GM21723 (cell line): ENCODE data around the gene PRKCE.
A peak's percentile ranks its signal among the peaks of the same experiment; 100 is the strongest.

ENCODE experiments used
- ATAC-seq: cut with Tn5 transposase; IDR thresholded peaks from one replicate; pipeline ENCODE4 v1.9.1; 2021; ENCODE audit warnings: mild to moderate bottlenecking, moderate library complexity; ENCODE audit not compliant: unreplicated experiment

The PRKCE gene

DNA sequence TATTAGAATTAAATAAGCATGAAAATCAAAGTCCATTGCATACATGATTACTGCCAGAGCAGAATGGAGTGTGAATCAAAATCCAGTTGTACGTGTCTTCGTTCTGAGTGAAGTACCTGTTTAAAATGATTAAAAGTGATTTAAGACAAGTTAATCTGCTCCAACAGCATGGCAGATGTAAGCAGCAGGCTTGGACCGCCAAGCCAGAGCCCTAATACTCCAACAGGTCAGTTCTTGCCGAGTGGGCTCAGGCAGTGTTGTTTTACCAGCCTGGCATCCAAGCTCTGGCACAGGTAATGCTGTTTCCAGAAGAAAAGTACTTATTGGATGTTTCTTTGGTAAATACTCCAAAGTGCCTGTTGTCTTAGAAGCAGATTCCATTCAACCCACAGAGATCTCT, 474.3 kb downstream of the PRKCE start:
- no peak for ATAC-seq

DNA sequence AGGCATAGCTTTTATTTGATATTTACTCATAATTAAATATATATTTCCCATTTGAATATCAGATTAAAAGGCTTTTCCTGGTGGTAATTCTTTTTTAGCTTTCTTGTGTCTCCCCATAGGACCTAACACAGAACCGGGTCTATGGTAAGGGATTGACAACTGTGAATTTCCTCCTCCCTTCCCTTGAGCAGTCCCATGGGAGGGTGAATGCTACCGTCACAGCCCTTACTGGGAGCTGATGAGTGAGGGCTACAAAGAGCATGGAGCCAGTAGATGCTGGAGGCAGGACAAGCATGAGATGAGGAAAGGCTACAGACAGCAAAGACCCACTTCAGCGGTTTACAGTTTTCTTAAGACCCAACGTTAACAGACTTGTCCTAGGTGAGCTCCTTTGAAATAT, 475.1 kb downstream of the PRKCE start:
- no peak for ATAC-seq

DNA sequence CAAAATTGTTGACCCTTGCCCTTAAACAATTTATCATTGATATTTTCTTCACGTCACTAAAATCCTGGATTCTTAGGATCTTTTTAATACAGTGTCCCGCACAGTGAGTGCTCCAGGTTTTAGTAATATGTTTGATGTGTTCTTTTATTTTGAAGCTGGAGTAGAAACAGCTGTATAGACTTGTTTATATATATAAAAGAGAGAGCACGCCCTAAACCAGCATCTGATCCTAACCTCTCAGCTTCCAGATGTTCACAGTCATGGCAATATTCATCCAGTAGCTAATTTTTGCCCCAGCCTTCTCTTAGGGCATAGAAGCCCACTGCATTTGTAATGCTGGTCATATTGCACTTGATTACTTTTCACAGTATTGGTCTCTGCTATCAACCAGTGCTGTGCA, 475.7 kb downstream of the PRKCE start:
- ATAC-seq, result no peak

DNA sequence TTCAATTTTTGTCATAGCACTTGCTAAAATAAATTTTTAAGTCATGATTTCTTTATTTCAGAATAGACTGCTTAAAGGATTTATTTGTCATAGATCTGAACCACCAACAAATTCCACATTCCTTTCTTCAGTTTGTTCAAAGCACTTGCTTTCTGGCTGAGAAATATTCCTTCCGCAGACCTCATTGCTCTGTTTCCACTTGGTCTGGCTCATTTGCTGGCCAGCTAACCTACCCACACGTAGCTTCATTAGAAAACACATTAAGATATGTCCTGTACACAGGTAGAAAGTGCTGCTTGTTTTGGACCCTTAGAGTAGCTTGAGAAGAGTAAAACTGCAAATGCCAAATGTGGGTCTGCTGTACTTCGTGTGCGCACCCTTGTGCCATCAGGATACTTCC, 479.0 kb downstream of the PRKCE start:
- no peak for ATAC-seq

DNA sequence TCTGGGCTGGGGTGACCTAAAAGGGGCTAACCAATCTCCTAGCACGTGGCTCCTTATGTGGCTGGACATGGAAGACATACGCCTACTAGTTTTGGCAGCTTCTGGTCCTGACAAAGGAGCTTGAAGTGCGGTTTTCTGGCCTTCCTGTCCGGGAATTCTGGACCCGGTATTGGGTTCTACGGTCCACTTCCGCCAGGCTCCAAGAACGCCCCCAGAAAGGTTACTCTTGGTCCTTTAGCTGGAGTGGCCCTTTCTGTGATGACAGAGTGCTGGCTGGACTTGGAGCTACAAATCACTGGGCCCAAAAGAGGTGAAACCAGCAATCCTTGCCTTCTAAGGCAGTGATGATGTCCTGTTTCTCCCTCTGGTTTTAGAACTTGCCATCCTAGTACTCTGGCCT, 481.5 kb downstream of the PRKCE start:
- ATAC-seq, result no peak

DNA sequence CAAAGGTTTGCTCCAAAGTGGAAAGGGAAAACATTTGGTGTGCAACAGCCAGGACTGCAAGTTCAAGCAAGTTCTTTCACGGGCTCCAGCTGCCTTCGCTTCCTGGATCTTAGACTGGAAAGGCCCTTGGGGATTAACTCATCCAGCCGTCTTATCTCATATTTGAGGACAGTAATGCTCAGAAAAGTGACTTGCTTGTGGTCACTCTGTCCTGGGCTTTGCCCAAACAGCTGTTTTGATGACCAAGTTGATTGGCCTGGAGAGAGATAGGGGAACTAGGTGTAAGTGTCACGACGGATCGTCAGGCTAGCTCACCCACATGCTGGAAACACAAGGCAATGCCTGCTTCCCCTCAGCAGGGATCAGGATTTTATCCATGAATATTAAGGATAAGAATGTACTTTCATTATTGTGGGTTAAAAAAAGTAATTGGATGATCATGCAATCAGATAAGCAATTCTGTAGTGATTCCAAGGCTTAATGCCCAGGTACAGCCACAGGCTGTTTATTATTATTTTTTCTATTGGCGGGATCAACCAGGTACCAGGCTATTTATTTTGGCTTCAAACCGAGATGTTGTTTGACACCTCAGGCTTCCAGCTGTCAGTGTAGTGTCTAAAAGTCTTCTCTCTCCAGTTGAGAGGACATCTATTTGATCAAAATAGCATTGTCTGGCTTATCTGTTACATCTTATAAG, 483.2 kb downstream of the PRKCE start:
- no peak for ATAC-seq

DNA sequence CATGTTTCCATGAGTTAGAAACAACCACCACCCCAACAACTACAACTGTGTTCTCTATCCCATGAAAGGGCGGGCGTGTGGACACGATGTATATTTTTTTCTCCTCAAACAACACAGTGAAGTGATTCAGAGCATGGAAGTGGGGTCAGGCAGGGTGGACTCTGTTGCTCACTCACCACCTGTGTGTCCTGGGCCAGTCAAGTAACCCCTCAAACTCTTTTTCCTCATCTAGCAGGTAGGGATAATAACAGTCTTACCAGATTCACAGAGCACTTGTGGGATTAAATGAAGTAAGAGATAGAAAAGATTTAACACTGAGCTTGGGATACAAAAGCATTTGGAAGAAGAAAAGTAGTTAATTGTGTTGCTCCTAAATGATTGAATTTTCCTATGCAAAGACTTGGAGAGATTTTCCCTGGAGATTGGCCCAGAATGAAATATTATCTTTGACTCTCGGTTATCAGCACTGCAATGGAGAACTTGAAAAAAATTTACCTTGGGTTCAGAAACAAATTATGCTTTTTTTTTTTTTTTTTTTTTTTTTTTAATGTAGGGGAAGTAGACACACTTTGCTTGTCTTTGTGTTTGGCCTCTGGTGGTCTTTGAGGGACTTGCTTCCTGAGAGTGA, 483.9 kb downstream of the PRKCE start:
- no peak for ATAC-seq

DNA sequence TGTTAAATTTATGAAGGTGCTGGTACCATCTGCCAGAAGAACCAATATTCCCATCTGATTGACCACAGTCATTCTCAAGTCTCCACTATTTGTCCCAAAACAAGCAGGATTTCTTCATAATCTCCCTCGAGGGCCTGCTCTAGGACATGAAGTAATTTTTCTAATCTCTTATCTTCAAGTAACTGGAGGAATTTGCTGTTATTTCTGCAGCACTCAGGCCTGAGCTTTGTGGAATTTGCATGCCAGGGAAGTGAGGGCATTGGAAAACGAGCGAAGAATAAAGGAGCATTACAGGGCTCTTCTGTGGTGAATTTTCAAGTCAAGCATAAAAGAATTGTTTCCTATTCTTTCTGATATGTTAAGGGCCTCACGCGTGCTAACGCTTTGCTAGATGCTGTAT, 484.5 kb downstream of the PRKCE start:
- no peak for ATAC-seq

DNA sequence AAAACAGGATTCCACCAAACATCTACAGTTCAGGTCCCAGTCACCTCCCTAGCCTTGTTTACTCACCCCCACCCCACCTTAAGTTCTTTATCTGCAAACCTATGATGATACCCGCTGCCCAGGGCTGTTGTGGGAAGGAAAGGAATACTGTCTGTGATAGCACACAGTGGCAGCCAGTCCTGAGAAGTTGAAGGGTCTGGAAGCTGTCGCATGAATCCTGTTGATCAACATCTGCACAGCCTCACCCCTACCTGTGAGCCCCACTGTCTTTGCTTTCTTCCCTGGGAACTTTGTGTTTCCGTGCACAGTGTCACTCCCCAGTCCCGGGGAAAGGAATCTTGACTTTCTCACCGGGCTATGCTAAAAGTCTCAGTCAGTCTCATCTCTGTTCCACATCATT, 485.0 kb downstream of the PRKCE start:
- no peak for ATAC-seq

DNA sequence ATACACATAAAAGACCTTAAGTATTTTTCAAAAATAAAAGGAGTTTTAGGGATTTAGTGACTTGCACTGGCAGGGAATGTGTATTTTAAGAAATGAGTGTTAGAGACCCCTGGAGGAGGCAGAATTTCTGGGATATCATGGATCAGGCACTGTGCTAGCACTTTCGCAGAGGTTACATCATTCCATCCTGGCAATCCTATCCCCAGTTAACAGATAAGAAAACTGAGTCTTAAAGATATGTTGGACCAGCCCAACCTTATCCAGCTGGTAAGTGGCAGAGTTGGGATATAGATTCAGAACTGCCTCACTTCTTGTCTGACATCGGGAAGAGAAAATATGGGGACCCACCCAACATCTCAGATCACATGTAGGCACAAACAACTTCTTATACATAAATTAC, 485.5 kb downstream of the PRKCE start:
- ATAC-seq, result no peak

DNA sequence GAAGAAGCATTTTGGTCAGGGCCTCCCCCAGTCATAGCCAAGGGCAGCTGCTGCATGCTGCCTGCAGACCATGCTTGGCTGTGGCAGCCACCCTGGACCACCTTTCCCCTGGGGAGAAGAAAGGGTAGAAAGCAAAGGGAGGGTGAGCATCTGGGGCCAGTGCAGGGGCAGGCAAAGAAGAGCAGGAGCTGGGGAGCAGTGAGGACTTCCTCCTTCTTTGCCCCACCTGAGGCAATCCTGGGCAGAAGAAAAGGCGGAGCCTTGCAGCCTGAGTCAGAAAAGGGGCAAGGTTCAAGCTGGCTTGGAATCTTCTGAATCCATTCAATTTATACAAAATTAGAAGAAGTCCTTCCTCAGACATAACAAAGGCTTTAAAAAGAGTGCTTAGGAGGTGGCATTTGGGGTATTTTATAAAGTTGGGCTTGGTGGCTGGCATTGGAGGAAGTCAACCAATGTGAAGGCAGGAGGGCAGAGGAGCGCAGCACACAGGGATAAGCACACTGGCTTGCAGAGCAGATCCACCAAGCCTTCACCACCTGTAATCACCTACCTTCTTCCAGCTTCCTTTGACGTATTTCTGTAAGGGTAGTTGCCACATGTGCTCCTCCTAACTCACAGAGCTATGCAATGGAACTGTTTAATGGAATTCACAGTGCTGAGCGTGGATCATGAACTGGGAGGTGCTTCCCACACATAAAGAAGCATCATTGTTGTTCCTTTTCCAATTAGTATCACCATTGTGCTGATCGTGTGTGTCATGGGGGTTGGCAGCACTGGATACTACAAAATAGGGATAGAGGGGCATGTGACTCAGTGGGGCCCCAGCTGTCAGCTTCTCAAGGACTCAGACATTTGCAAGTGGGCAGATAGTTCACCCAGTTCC, 491.3 kb downstream of the PRKCE start:
- no peak for ATAC-seq

DNA sequence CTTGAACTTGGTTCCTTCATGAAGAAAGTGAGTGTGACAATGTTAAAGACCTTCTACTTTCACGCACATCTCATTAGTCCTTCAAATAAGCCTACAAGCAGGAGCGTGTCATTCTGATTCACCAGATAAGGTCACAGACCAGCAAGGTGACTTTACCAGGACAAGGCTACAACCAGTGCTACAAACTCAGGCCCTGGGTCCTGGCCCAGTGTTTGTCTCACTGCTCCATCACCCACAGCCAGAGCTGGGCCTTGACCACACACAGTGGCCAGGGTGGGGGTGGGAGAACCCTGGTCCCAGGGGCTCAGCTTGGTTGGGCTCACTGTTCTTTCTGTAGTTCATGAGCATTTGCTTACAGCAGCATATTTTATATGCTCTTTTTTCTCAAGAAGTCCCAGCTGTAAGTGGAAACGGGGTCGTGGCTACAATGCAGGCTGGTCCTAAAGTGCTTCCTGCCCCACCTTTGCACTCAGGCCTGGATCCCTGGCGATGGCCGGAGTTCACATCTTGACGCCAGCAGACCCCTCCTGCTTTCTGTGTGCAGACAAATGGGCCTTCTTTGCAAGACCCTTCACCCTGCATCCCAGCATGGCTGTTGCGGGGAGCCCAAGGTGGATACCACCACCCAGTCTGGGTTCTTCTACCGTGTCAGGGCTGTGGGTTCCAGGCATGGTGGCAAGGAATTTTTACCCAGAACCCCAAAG, 492.1 kb downstream of the PRKCE start:
- ATAC-seq, result no peak

DNA sequence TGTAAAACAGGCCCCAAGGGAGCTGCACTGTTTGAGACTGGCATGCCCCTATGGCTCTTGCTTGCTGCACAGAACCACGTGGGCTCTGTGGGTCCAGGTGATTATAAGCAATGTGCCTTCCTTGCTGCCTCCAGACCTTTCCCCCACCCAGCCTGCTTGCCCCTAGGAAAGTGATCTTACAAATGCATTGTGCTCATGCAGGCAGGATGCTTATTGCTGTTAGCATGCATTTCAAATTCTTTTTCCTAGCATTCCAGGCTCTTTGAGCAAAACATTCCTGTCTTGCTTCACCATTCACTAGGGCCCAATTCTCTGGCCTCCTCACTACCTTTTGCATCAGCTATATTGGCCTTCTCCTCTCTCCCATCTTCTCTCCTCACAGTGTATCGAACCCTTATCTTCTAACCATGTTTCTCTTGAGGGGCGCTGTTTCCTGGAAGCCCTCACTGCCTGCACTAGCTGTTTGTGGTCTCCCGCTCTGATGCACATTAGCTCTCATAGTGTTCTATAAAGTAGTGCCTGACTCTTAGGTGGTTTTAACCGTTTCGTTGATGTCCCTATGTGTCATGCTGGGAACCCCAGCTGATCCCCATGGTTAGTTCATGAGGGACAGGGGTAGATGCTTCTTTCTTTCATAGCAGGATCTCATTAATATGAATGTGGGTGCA, 492.8 kb downstream of the PRKCE start:
- ATAC-seq, result no peak

DNA sequence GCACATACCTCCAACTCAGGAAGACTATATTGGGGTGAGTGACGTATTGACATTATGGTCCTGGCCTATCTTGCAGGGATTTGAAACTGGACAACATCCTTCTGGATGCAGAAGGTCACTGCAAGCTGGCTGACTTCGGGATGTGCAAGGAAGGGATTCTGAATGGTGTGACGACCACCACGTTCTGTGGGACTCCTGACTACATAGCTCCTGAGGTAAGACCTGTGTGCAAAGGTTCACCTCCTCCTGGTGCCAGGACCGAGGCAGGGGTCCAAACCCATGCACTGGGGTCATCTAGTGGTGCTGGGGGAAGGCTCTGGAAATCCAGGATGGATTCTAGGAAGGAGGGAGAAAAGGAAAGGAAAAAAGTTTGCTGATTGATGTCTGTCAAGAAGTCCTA, 493.5 kb downstream of the PRKCE start:
- no peak for ATAC-seq

DNA sequence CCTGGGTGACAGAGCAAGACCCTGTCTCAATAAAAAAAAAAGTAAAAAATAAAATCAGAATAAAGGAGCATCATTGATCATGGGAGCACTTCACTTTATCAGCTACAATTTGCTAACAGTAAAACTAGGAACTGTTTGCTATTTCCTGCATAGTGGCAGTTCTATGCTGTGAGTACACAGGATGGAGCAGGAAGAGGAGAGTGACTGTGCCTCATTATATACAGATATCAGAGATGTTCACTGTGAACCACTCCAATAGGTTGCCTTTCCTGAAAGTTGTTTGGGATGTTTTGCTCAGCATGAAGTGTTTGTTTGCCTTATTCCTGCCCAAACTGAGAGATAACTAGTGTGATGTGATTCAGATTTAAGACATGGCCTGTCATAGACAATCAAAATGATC, 494.4 kb downstream of the PRKCE start:
- ATAC-seq, result no peak

DNA sequence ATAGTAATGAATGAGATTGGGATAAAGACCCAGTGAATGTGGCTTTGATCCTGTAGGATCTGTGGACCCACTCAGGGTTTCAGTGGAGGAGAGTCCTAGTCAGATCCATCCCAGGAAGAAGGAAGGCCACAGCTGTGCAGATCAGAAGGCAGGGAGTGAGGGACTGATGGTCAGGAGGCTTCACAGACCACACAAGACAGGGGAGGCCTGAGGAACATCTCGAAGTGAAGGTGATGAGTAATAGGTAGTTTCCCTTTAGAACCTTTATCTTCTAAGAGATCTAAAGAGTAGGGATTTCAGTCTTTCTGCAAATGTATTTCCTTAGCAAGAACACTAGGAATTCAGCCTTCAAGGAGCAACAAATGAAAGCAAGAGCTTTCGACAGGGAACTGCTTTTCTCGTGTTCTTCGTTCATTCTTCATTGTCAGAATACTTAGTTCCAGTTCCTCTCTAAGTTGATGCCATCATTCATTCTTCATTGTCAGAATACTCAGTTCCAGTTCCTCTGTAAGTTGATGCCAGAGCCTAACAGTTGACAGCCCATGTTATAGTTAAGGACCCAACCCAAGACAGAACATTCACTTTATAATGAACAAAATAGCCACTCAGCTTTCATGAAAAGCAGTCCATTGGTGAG, 495.5 kb downstream of the PRKCE start:
- peak; percentile 49 for ATAC-seq

DNA sequence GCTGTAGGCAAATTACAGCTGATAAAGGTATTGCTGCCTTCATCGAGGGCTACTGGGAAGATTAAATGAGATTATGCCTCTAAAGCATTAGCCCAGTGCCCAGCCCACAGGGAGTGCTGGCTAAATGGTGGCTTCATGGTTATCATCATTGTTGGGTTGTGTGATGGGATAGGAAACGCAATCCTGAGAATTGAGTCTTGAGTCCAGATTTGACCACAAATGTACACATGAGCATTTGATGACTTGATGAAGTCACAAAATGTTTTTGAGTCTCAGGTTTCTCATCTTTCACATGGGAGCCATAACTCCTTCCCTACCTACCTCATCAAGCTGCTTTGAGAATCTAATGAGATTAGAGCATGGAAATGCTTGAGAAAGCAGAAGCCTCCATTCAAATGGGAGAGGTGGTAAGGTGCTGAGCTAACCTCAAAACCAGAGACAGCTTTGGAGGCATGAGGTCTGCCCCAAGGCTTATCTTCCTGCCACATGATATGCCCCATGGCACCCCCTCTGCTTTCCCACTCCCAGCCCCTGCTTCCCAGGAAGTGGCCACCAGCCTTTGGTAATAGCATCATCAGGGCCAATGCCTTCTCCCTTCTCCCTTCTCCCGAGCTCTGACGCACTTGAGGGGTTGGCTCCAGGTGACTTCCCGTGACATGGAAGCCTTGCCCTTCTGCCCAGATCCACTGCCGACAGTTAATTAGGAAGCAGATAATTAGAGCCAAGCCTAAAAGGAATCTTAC, 496.3 kb downstream of the PRKCE start:
- no peak for ATAC-seq

DNA sequence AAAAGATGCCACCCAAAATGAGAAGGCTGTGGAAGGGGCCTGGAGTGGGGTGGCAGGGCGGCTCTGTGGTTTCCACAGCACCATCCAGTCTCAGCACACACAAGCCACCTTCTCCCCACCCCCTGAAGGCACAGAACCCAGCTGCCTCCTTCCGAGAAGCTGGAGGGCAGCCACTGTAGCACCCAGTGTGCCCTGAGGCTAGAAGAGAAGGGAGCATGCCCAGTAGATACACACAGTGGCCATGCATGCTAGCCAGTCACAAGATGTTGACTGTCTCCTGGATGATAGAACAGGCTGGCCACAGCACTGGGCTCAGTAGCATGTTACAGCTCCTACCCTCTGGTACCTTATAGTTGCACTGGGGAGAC, 496.9 kb downstream of the PRKCE start:
- ATAC-seq, result no peak

DNA sequence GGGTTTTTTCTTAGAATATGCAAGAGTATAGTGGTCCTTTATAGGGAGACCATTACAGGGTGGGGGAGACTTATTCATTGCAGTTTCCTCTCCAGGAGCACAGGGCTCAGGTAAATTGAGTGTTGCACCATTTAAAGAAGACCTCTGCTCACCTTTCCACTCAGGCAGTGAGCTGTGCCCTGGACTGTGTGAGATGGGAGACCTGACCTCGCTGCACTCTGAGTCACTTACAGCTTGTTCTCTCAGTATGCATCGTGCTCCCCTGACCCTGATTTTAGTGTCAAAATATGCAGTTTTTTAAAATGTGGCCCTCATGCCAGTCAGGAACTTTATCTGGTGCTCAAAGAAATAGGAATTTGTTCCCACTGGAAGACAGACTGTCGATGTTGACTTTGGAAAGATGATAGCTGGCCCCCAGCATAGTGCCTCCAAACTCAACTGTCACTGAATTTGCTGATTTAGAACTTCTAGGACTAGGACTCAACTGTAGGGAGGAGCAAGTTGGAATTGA, 499.0 kb downstream of the PRKCE start:
- ATAC-seq, result no peak

DNA sequence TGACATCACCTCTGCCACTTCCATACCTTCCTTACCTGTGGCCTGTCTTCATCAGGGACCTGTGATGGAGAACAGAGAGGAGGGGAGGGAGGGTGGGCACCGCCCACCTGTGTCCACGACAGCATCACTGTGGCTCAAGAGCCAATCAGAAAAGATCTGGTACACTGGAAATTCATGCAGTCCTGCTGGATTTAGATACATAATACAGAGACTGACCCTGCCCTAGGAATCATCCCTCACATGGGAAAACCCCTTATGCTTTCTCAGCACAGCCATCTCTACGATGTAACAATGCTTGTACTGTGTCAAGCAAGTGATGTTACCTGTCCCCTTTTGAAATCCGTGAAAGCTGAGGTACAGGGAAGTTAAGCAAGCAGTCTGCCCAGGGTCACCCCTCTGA, 500.1 kb downstream of the PRKCE start:
- ATAC-seq, result no peak
